AG04449 (cell line): Measurements from ENCODE around the gene CBLN3.

Source experiments
- CTCF ChIA-PET: fragments of 350-600 bp; formaldehyde crosslinking; extraction: SDS; loops from one replicate; lab custom pipeline; 2021; ENCODE audit warnings: antibody characterized with exemption; lab: Yijun Ruan, JAX
- POLR2A ChIA-PET: fragments of 400-600, 350-600 bp; formaldehyde crosslinking; extraction: SDS; loops from one replicate; lab custom pipeline; 2020; ENCODE audit warnings: antibody characterized with exemption, inconsistent platforms; lab: Yijun Ruan, JAX
- DNase-seq: peaks from one replicate; pipeline ENCODE4 v3.0.0-alpha.2; 2010; ENCODE audit warnings: low read depth, low spot score
- H3K4me3 ChIP-seq: 2 replicates; pipeline ENCODE4 v1.5.1; 2011; ENCODE audit warnings: low read depth, mild to moderate bottlenecking, control low read depth, low read length
- TF ChIP-seq, protein P1 (sequence below): IDR thresholded peaks from one replicate; pipeline ENCODE4 v1.5.1; 2011; ENCODE audit warnings: mild to moderate bottlenecking, moderate library complexity, low read length, control low read depth, inconsistent platforms; ENCODE audit not compliant: insufficient read depth; ENCODE audit errors: missing control alignments

Gene CBLN3

DNA sequence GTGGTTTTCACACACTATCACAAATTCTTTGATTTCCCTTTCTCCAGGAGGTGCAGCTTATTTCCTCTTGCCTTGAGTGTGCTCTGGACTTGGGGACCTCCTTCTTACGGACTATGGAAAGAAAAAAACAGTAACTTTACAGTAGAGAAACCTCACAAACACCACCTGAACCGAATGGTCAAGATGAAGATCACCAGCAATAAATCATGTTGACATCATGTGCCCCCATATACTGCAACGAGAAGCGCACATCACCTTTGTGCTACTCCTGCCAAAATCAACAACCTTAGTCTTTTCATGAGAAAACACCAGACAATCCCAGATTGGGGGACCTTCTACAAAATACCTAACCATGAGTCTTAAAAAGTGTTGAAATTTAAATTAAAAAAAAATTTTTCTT is 43.9 kb downstream of the CBLN3 start:
- TF ChIP-seq, protein P1, sequence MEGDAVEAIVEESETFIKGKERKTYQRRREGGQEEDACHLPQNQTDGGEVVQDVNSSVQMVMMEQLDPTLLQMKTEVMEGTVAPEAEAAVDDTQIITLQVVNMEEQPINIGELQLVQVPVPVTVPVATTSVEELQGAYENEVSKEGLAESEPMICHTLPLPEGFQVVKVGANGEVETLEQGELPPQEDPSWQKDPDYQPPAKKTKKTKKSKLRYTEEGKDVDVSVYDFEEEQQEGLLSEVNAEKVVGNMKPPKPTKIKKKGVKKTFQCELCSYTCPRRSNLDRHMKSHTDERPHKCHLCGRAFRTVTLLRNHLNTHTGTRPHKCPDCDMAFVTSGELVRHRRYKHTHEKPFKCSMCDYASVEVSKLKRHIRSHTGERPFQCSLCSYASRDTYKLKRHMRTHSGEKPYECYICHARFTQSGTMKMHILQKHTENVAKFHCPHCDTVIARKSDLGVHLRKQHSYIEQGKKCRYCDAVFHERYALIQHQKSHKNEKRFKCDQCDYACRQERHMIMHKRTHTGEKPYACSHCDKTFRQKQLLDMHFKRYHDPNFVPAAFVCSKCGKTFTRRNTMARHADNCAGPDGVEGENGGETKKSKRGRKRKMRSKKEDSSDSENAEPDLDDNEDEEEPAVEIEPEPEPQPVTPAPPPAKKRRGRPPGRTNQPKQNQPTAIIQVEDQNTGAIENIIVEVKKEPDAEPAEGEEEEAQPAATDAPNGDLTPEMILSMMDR: no peak
- DNase-seq: no peak
- ChIA-PET CTCF (interaction anchor here (0.9 to 1.0 kb wide), 2 partner anchors 13 to 46 kb away, joined by 3 to 5 read pairs; partner anchors contain the start of gene NYNRIN), POLR2A (no interaction called here)
- no peak overlapping the region for H3K4me3 ChIP-seq

DNA sequence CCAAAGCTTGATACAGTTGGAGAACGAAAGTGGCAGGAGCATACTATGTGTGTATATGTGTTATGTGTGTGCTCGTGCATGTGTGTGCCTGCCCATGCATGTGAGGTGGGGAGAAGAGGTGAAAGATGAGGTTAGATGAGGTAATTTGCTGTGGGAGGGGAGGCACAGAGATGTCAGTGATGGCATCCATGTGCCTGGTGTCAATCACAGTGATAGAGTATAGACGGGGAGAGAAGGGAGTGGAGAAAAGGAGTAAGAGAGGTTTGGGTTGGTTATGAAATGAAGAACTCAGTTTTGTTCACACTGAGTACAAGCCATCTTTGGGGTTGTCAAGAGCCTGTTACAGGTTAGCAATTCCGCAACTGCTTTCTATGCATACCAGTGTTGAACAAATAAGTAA is 45.3 kb downstream of the CBLN3 start:
- ChIA-PET CTCF (interaction anchor here (1.1 kb wide), 1 partner anchor 11 kb away, joined by 3 read pairs; no protein-coding TSS in a partner anchor), POLR2A (no interaction called here)
- no peak for DNase-seq
- H3K4me3 ChIP-seq: no peak overlapping the region
- TF ChIP-seq, protein P1: no peak

DNA sequence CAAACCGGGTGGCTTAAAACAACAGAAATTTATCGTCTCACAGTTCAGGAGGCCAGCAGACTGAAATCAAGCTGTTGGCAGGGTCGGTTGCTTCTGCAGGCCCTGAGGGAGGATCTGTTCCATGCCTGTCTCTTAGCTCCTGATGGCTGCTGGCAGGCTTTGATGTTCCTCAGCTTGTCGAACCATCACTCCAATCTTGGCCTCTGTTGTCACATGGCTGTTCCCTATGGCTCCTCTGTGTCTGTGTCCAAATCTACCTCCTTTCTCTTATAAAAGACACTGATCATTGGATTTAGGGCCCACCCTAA is 47.5 kb downstream of the CBLN3 start:
- no peak for DNase-seq
- CTCF ChIA-PET: interaction anchor here (0.8 to 6.3 kb wide), 5 partner anchors 20 to 74 kb away, joined by 3 to 27 read pairs (median 4); partner anchors contain the start of gene CIDEB
- POLR2A ChIA-PET: interaction anchor here (3.9 kb wide), 1 partner anchor 11 kb away, joined by 26 read pairs; no protein-coding TSS in a partner anchor
- TF ChIP-seq, protein P1: no peak
- H3K4me3 ChIP-seq: no peak overlapping the region

DNA sequence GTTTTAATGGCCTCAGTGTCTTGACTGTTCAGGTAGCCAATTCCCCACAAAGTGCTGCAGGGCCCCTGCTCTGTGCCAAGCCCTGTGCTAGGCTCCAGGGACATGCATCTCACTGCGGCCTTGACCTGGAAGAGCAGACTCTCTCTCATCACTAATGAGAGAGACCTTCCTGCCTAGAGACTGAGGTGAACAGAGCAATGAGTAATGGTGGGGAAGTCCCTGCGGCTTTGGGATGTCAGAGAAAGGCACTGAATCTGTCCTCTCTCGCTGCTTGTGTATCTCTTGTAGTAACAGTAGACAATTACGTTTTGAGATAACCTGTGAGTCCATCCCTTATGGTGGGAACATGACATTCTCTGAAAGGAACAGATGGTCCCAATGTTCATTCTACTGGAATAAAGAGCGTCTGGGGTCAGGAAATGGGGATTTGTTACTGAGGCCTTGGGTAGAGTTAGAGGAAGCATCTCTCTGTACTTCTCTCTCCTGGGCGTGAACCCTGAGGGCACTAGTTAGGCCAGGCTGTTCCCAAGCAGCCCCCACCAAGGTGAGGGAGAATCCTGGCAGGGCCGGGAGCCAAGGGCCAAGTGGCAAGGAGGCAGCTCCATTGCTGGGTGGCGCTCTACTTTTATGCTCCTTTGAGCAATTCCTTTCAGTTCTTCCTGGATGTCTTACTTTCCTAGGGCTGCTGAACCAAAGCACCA is 48.0 kb downstream of the CBLN3 start:
- POLR2A ChIA-PET: interaction anchor here (3.9 kb wide), 1 partner anchor 11 kb away, joined by 26 read pairs; no protein-coding TSS in a partner anchor
- TF ChIP-seq, protein P1: no peak
- no peak overlapping the region for H3K4me3 ChIP-seq
- no peak for DNase-seq
- CTCF ChIA-PET: interaction anchor here (0.8 to 6.3 kb wide), 4 partner anchors 20 to 74 kb away, joined by 3 to 27 read pairs (median 4); partner anchors contain the start of gene CIDEB

DNA sequence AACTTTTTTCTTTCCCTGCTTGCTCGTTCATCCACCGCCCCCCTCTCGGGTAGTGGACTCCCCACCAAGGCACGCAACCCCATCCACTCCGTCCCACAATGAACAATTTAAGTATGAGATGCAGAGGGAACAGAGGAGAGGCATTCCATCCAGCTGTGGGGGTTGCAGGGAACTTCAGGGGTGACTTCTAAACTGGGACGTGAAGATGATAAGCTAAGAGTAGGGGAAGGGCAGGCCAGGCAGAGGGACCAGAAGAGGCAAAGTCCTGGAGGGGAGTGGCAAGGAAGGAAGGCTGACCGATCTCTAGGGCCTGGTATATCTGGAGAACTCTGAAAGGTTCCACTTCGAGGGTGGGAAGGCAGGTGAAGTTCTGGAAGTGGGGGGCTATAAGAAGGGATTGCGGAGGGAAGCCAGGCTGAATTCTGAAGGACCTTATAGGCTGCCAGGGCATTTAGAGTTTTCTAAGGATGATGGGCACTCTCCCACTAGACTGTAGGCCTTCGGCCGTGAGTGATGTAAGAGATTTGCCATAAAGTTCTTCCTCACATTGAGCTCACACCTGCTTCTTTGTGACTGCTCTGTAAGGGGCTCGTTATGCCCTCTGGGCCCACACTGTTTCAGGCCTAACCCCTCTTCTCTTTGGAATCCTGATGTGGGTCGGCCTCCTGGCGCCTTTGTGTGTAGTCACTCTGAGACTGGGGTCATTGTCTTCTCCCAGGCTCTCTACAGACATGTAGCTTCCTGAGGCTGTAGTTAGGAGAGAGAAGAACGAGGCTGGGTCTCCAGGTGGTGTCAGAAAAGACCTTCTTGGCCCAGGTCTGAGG is 49.3 kb downstream of the CBLN3 start:
- CTCF ChIA-PET: interaction anchor here (1.2 to 6.3 kb wide), 10 partner anchors 8 to 72 kb away, joined by 3 to 27 read pairs (median 7); partner anchors contain the start of gene CIDEB
- no peak for DNase-seq
- POLR2A ChIA-PET: interaction anchor here (0.8 to 3.9 kb wide), 6 partner anchors 8 to 50 kb away, joined by 3 to 26 read pairs (median 5); partner anchors contain the start of gene KHNYN
- TF ChIP-seq, protein P1: no peak
- no peak overlapping the region for H3K4me3 ChIP-seq
